GM10248 (cell line): ENCODE measurements around the gene PHLDA2.

Source experiments
- CTCF ChIA-PET: fragments of 300-600 bp; sonication (Branson Sonifier 250); formaldehyde crosslinking; extraction: SDS; loops from one replicate; lab custom pipeline; 2021; ENCODE audit warnings: antibody characterized with exemption; lab: Yijun Ruan, JAX
- POLR2A ChIA-PET: fragments of 350-650 bp; sonication (Branson Sonifier 250); formaldehyde crosslinking; extraction: SDS; loops from one replicate; lab custom pipeline; 2020; ENCODE audit warnings: antibody characterized with exemption; lab: Yijun Ruan, JAX
- DNase-seq: peaks from one replicate; pipeline ENCODE4 v3.0.0; 2012; ENCODE audit errors: extremely low spot score
- CTCF ChIP-seq: IDR thresholded peaks from 2 replicates; pipeline ENCODE4 v1.5.1; 2012; ENCODE audit warnings: mild to moderate bottlenecking, low read depth; ENCODE audit errors: extremely low read depth, missing control alignments, control extremely low read depth

PHLDA2 gene

DNA sequence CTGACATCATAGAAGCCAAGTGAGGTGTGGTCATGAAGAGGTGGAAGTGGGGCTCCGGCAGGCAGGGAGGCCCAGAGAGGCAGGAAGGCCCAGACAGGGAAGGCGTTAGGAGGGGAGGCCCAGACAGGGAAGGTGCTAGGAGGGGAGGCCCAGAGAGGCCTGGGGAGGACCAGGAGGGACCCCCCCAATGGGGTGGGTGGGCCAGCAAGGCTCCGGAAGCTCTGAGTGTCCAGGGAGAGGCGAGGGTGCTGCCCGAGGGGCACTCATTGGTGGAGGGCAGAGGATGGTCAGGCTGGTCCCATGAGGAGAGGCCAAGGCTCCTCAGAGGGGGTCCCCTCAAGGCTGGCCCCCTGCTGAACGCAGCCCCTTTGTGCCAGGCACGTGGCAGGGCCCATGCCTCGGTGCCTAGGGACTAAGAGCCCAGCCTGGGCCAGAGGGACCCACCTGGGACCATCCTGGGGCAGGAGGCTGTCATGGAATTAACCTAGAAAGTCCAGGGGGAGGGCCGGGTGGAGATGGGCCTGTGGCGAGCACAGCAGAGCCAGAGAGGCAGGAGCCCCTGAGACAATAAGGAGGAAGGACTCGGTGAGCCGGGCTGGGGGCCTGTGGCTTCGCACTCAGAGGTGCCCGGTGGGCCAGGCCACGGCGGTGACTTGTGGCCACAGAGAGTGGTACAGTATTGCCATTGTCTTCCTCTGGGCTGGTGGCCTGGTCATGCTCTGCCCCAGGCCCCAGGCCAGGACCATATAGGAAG lies 12.2 kb downstream of the PHLDA2 start:
- ChIA-PET POLR2A (no interaction called here), CTCF (interaction anchor here (1.6 to 1.9 kb wide), 2 partner anchors 13 to 175 kb away, joined by 3 to 9 read pairs; no protein-coding TSS in a partner anchor)
- no peak for TF ChIP-seq CTCF
- no peak for DNase-seq

- DNase-seq: no peak
- TF ChIP-seq CTCF: no peak
- POLR2A ChIA-PET: no interaction called here
- CTCF ChIA-PET: interaction anchor here (1.1 to 1.6 kb wide), 2 partner anchors 9 to 175 kb away, joined by 3 read pairs; no protein-coding TSS in a partner anchor
Observed at GRCh38 chr11:2916114-2916891, 12.9 kb downstream of the PHLDA2 start.

DNA sequence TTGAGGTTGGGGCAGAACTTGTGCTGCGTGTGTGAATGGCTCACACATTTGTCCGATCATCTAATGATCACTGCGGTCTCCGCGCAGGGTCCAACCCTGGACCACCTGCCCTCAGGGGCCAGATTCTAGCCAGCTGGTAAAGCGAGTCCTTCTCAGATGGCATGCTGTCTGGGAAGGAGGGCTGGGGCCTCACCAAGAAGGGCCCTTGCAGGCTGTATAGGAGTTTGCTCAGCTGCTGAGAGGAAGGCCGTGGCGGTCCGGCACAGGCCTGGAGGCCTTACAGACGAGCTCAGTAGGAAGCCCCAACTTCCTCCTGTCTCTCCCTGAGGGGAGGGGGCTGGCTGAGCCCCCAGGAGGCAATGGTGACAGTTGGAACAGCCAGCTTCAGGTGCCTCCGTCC lies 13.7 kb downstream of the PHLDA2 start:
- DNase-seq: no peak
- POLR2A ChIA-PET: no interaction called here
- TF ChIP-seq CTCF: no peak
- CTCF ChIA-PET: interaction anchor here (1.1 to 1.6 kb wide), 2 partner anchors 10 to 176 kb away, joined by 3 read pairs; no protein-coding TSS in a partner anchor

DNA sequence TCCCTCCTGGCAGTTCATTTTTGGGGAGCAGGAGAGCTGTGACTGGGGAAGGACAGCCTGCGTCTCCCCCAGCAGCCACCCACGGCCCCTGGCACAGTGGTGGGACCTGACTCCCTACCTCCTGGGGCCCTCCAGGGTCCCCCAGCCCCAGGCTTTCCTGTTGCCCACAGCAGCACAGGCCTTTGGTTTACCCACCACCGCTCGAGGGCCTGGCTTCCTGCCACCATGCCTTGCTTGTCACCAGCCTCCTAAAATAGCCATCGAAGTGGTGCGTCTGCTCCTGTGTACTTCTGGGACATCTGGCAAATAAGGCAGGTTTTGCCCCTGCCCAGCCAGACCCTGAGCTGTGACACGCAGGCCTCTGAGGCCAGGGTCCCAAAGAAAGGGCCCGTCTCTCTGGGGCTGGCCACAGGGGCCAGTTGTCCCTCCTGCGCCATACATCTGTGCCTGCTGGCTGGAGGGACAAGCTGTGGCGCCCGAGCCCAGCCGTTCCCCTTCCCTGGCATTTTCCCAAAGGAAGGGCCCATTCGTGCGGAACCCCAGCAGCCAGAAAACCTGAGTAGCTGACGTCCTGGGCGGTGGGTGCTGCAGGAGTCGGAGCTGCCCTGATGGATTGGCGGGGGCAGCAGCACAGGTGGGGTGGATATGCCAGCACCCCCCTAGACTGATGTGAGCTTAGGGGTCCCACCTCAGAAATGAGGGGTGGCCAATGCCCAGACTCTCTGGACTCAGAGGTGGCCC lies 14.6 kb downstream of the PHLDA2 start:
- TF ChIP-seq CTCF: no peak
- POLR2A ChIA-PET: no interaction called here
- no peak for DNase-seq
- CTCF ChIA-PET: interaction anchor here (1.7 kb wide), 1 partner anchor 16 kb away, joined by 8 read pairs; no protein-coding TSS in a partner anchor

DNA sequence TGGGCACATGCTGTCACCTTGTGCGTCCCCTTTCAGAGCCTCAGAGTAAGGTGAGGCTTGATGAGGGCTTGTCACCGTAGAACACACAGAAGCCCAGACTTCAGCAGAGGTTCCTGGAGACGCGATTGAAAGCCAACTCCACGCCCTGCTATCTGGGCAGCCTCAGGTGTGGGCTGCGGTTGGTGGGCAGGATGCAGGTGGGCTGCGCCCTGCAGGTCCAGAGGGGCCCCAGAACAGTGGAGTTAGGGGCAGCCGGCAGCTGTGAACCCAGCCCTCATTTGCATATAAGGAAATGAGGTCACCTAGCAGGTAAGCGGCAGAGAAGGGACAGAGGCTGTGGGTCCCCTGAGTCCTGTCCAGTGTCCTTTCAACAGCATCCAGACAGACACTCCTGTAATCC lies 15.4 kb downstream of the PHLDA2 start:
- ChIA-PET POLR2A (no interaction called here), CTCF (interaction anchor here (0.7 to 1.7 kb wide), 3 partner anchors 16 to 382 kb away, joined by 3 to 8 read pairs (median 3); no protein-coding TSS in a partner anchor)
- no peak for DNase-seq
- TF ChIP-seq CTCF: no peak

DNA sequence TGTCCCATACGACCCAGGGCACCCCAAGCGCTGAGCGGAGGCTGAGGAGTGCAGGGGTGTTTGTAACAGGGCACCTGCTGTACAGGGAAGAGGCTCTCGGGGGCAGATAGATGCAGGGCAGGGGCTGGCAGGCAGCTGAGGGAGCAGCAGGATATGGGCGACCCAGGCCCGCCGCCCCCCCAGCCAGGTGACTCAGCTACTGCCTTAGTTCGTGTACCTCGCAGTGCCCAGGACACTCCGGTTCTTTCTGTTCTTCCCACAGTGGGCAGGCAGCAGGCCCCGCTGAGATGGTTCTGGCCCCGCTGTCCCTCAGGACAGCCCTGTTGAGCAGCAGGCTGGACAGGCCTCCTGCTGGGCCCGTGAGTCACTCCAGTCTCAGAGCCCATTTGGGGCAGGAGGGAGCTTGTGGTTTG lies 16.2 kb downstream of the PHLDA2 start:
- TF ChIP-seq CTCF: no peak
- CTCF ChIA-PET: interaction anchor here (0.7 to 1.1 kb wide), 3 partner anchors 24 to 381 kb away, joined by 3 read pairs; no protein-coding TSS in a partner anchor
- DNase-seq: no peak
- POLR2A ChIA-PET: no interaction called here
